ENCODE data around the gene HASPIN.

DNA sequence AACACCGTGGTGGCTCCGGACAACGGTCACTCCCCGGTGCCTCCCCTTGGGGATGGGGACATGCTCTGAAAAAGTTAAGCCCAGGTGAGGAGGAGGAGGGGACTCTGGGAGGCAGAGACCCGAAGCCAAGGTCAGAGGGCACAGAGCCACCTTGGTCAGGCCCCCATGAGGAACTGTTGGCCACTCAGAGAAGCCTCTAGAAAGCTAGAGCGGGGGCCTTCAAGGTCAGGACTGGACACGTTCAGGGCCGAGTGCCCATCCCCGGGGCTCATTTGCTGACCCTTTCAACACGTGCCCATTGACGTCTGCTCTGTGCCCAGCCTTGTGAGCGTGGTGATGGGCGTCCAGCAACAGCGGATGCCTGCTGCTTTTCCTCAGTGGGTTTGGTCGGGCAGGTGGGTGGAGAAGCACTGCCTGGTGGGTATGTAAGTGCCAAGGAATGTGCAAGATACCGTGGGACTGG, 38.2 kb downstream of the HASPIN start:
- TF ChIP-seq, protein P1, sequence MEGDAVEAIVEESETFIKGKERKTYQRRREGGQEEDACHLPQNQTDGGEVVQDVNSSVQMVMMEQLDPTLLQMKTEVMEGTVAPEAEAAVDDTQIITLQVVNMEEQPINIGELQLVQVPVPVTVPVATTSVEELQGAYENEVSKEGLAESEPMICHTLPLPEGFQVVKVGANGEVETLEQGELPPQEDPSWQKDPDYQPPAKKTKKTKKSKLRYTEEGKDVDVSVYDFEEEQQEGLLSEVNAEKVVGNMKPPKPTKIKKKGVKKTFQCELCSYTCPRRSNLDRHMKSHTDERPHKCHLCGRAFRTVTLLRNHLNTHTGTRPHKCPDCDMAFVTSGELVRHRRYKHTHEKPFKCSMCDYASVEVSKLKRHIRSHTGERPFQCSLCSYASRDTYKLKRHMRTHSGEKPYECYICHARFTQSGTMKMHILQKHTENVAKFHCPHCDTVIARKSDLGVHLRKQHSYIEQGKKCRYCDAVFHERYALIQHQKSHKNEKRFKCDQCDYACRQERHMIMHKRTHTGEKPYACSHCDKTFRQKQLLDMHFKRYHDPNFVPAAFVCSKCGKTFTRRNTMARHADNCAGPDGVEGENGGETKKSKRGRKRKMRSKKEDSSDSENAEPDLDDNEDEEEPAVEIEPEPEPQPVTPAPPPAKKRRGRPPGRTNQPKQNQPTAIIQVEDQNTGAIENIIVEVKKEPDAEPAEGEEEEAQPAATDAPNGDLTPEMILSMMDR (IDR thresholded peaks at IDR 0.05): no peak
- no peak for TF ChIP-seq POLR2A (IDR thresholded peaks at IDR 0.05)

All from gastroesophageal sphincter (tissue), 3 donors.